Body of pancreas (tissue), 4 donors: ENCODE results near the gene ARHGAP15.

Experiments used
- CTCF ChIP-seq, 7 experiments: fragments of 450-650 bp in 4 of 7; fragments of 200-600 bp in 3 of 7; sonication (generic) in 3 of 7; IDR thresholded peaks; one replicate each; pipeline ENCODE4 v1.5.1; 2016 to 2019; ENCODE audit warnings: antibody characterized with exemption in 7 of 7
- POLR2A ChIP-seq, 3 donors: fragments of 450-650 bp; IDR thresholded peaks; one replicate each; pipeline ENCODE4 v1.6.1; 2016; ENCODE audit warnings: antibody characterized with exemption in 3 of 3, mild to moderate bottlenecking in 2 of 3

GRCh38 chr2:143186876-143187275 lies 57.7 kb downstream of the ARHGAP15 start:
- TF ChIP-seq POLR2A (IDR thresholded peaks at IDR 0.05): no peak
- TF ChIP-seq CTCF (IDR thresholded peaks at IDR 0.05): no peak
